ENCODE measurements around the gene LMO3. TPM values are rescaled to one million over a fixed set of nuclear protein-coding genes. Genes with fewer than 3 reads are reported as not detected.
A peak's percentile ranks its signal among the peaks of the same experiment; 100 is the strongest.

LMO3 gene
- total RNA-seq, 2 donors from 2014 or later, result 46.2 to 67.2 TPM

DNA sequence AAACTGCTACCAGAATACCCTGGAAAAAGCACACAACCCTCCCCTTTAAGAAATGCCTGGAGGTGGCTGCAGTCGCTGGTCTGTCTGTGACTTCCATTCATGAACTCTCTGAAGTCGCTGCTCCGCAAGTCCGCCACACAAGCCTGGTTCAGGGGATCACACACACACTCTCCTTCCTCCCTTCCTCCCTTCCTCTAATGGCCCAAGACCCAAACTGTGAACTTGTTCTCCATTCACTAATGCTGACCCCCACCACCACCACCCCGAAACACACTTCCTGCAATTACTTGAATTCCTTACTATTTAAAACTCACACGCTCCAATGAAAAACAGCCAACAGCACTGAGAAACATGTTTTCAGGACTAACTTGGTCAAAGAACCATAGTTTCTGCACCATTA, 1.0 kb upstream of the LMO3 start:
- no peaks in the 10 kb centered on the region for H3K36me3 ChIP-seq (replicated peaks in 1 of 2; ENCODE audit: insufficient read depth in 1 of 2, low read depth in 2 of 2)
- DNase-seq (peak in 2 of 4 donors; percentile 21 to 40), ATAC-seq (no peak)
- H3K4me3 ChIP-seq, result peak overlapping the region; percentile 36 to 50
- peaks cover 8% of the 10 kb centered on the region for H3K4me1 ChIP-seq
- intact Hi-C loops (cut with DNase I), result no loop called here
- no peak for TF ChIP-seq POLR2A (IDR thresholded peaks at IDR 0.05)
- TF ChIP-seq, protein P1, sequence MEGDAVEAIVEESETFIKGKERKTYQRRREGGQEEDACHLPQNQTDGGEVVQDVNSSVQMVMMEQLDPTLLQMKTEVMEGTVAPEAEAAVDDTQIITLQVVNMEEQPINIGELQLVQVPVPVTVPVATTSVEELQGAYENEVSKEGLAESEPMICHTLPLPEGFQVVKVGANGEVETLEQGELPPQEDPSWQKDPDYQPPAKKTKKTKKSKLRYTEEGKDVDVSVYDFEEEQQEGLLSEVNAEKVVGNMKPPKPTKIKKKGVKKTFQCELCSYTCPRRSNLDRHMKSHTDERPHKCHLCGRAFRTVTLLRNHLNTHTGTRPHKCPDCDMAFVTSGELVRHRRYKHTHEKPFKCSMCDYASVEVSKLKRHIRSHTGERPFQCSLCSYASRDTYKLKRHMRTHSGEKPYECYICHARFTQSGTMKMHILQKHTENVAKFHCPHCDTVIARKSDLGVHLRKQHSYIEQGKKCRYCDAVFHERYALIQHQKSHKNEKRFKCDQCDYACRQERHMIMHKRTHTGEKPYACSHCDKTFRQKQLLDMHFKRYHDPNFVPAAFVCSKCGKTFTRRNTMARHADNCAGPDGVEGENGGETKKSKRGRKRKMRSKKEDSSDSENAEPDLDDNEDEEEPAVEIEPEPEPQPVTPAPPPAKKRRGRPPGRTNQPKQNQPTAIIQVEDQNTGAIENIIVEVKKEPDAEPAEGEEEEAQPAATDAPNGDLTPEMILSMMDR (IDR thresholded peaks at IDR 0.05), result no peak
- H3K9me3 ChIP-seq, result no peaks in the 10 kb centered on the region
- WGBS, 2 donors, result 23 to 26% methylated on average over 6 of the region's 6 CpGs
- no peaks in the 10 kb centered on the region for H3K27me3 ChIP-seq
- peak overlapping the region; percentile 60 to 88 (median 78) for H3K27ac ChIP-seq

- H3K27ac ChIP-seq, result peak overlapping the region; percentile 60 to 88 (median 78)
- H3K4me1 ChIP-seq, result peaks cover 8% of the 10 kb centered on the region
- ATAC-seq (peak; percentile 38), DNase-seq (peak; percentile 42 to 68 (median 58))
- no peaks in the 10 kb centered on the region for H3K27me3 ChIP-seq
- 0 to 1% methylated on average over 26 of the region's 26 CpGs for WGBS, 2 donors
- no peaks in the 10 kb centered on the region for H3K36me3 ChIP-seq (replicated peaks in 1 of 2; ENCODE audit: insufficient read depth in 1 of 2, low read depth in 2 of 2)
- TF ChIP-seq POLR2A (IDR thresholded peaks at IDR 0.05), result peak in 1 of 3 donors; percentile 50
- TF ChIP-seq, protein P1 (IDR thresholded peaks at IDR 0.05), result no peak
- H3K4me3 ChIP-seq, result peak overlapping the region; percentile 36 to 50
- intact Hi-C loops (cut with DNase I), result no loop called here
- H3K9me3 ChIP-seq, result no peaks in the 10 kb centered on the region
Measured at GRCh38 chr12:16606201-16606849, 363 bp upstream of the LMO3 start.

GRCh38 chr12:16605642-16606116, 283 bp downstream of the LMO3 start:
- Histone ChIP-seq H3K36me3 (replicated peaks in 1 of 2; ENCODE audit: insufficient read depth in 1 of 2, low read depth in 2 of 2) (no peaks in the 10 kb centered on the region), H3K4me1 (peaks cover 8% of the 10 kb centered on the region), H3K4me3 (peak overlapping the region; percentile 36 to 50), H3K9me3 (no peaks in the 10 kb centered on the region), H3K27me3 (no peaks in the 10 kb centered on the region), H3K27ac (peak overlapping the region; percentile 77 to 88 (median 80))
- TF ChIP-seq POLR2A (IDR thresholded peaks at IDR 0.05), result no peak
- TF ChIP-seq, protein P1 (IDR thresholded peaks at IDR 0.05), result no peak
- intact Hi-C loops (cut with DNase I), result no loop called here
- ATAC-seq, result peak; percentile 19
- DNase-seq, result peak; percentile 30 to 60 (median 48)
- 1 to 2% methylated on average over 23 of the region's 23 CpGs for WGBS, 2 donors

GRCh38 chr12:16604596-16605252, 1.2 kb downstream of the LMO3 start:
- no peak for TF ChIP-seq POLR2A (IDR thresholded peaks at IDR 0.05)
- TF ChIP-seq, protein P1 (IDR thresholded peaks at IDR 0.05), result no peak
- H3K27me3 ChIP-seq, result no peaks in the 10 kb centered on the region
- H3K4me3 ChIP-seq, result peak overlapping the region; percentile 20 to 50
- peaks cover 8% of the 10 kb centered on the region for H3K4me1 ChIP-seq
- 5% methylated on average over 20 to 22 of the region's 22 CpGs for WGBS, 2 donors
- H3K9me3 ChIP-seq, result no peaks in the 10 kb centered on the region
- H3K36me3 ChIP-seq (replicated peaks in 1 of 2; ENCODE audit: insufficient read depth in 1 of 2, low read depth in 2 of 2), result no peaks in the 10 kb centered on the region
- intact Hi-C loops (cut with DNase I), result no loop called here
- ATAC-seq (no peak), DNase-seq (peak in 2 of 4 donors; percentile 24 to 36)
- H3K27ac ChIP-seq, result peak overlapping the region; percentile 77 to 88 (median 80)

All from body of pancreas (tissue), 4 donors.